IMR-90 (cell line): ENCODE results near the gene ZMYND10. TPM values are rescaled to one million over a fixed set of nuclear protein-coding genes. Genes with fewer than 3 reads are reported as not detected.

Source experiments
- ATAC-seq: fragments of 200-7000 bp; cut with Tn5 transposase; 2 replicates; pipeline ENCODE4 v1.9.1; 2020; ENCODE audit warnings: low read depth, mild to moderate bottlenecking, moderate library complexity
- BruUV-seq: library from RNA; stranded (reverse); fragments of 400-500 nt; replicated peaks from 2 replicates; lab custom pipeline; 2021; lab: Mats Ljungman, UMichigan
- CTCF ChIA-PET: fragments of 300-600 bp; formaldehyde crosslinking; extraction: SDS; loops from one replicate; lab custom pipeline; 2021; ENCODE audit warnings: antibody characterized with exemption; lab: Yijun Ruan, JAX
- POLR2A ChIA-PET: fragments of 300-600 bp; sonication (Branson Sonifier 250); formaldehyde crosslinking; loops from one replicate; lab custom pipeline; 2022; ENCODE audit warnings: antibody characterized with exemption; ENCODE audit not compliant: unreplicated experiment; lab: Charles Lee
- DNase-seq: peaks from one replicate; pipeline ENCODE4 v3.0.0; 2013
- H2AFZ ChIP-seq: replicated peaks from 2 replicates; pipeline ENCODE3; 2013; ENCODE audit warnings: low read length, mild to moderate bottlenecking; ENCODE audit not compliant: poor library complexity
- H2AK5ac ChIP-seq: 2 replicates; pipeline ENCODE4 v1.6.1; 2013; ENCODE audit warnings: low read depth, low read length, inconsistent platforms
- H2AK9ac ChIP-seq: replicated peaks from 2 replicates; pipeline ENCODE3; 2013; ENCODE audit warnings: mild to moderate bottlenecking, low read depth, low read length, moderate library complexity; ENCODE audit not compliant: poor library complexity
- H2BK120ac ChIP-seq: 2 replicates; pipeline ENCODE4 v1.6.1; 2013; ENCODE audit warnings: low read depth, low read length, inconsistent platforms
- H2BK15ac ChIP-seq: 3 replicates; pipeline ENCODE4 v1.6.1; 2013; ENCODE audit warnings: low read depth, low read length, inconsistent platforms
- H2BK20ac ChIP-seq: 2 replicates; pipeline ENCODE4 v1.6.1; 2013; ENCODE audit warnings: low read depth, mild to moderate bottlenecking, inconsistent platforms, low read length, moderate library complexity
- H2BK5ac ChIP-seq: 2 replicates; pipeline ENCODE4 v1.6.1; 2013; ENCODE audit warnings: mild to moderate bottlenecking, low read depth, low read length, inconsistent platforms; ENCODE audit not compliant: poor library complexity, severe bottlenecking
- H3K14ac ChIP-seq: replicated peaks from 2 replicates; pipeline ENCODE4 v1.6.1; 2013; ENCODE audit warnings: low read depth, low read length, inconsistent platforms
- H3K18ac ChIP-seq: 2 replicates; pipeline ENCODE4 v1.6.1; 2013; ENCODE audit warnings: low read depth, low read length, control low read depth
- H3K23ac ChIP-seq: 2 replicates; pipeline ENCODE4 v1.6.1; 2013; ENCODE audit warnings: low read depth, low read length, inconsistent platforms
- H3K27ac ChIP-seq: 2 replicates; pipeline ENCODE4 v1.5.1; 2013; ENCODE audit warnings: mild to moderate bottlenecking, control low read depth, low read length; ENCODE audit not compliant: insufficient read depth
- H3K27me3 ChIP-seq: 2 replicates; pipeline ENCODE4 v1.6.1; 2013; ENCODE audit warnings: low read length; ENCODE audit not compliant: control insufficient read depth, insufficient read depth
- H3K36me3 ChIP-seq: 2 replicates; pipeline ENCODE4 v1.6.1; 2013; ENCODE audit warnings: low read length, mixed read lengths; ENCODE audit not compliant: control insufficient read depth, insufficient read depth
- H3K4ac ChIP-seq: 2 replicates; pipeline ENCODE4 v1.6.1; 2013; ENCODE audit warnings: low read depth, low read length, inconsistent platforms
- H3K4me1 ChIP-seq: 2 replicates; pipeline ENCODE4 v1.6.1; 2013; ENCODE audit warnings: low read length, mixed read lengths; ENCODE audit not compliant: control insufficient read depth, insufficient read depth
- H3K4me2 ChIP-seq: 2 replicates; pipeline ENCODE4 v1.6.1; 2013; ENCODE audit warnings: low read depth, mild to moderate bottlenecking, control low read depth, low read length, moderate library complexity
- H3K4me3 ChIP-seq: 2 replicates; pipeline ENCODE4 v1.5.1; 2013; ENCODE audit warnings: low read depth, mild to moderate bottlenecking, control low read depth, low read length, moderate library complexity; ENCODE audit not compliant: insufficient read depth
- H3K56ac ChIP-seq: 2 replicates; pipeline ENCODE4 v1.6.1; 2013; ENCODE audit warnings: low read length, inconsistent platforms; ENCODE audit not compliant: insufficient read depth; ENCODE audit errors: extremely low read depth
- H3K79me1 ChIP-seq, 2 experiments: 2 replicates each; pipeline ENCODE4 v1.6.1; 2013; ENCODE audit warnings: low read length in 2 of 2, inconsistent platforms in 1 of 2, low read depth in 1 of 2
- H3K9ac ChIP-seq: 2 replicates; pipeline ENCODE4 v1.6.1; 2013; ENCODE audit warnings: low read depth, low read length, control low read depth
- H3K9me1 ChIP-seq: 2 replicates; pipeline ENCODE4 v1.6.1; 2013; ENCODE audit warnings: low read length, inconsistent platforms; ENCODE audit not compliant: insufficient read depth
- H3K9me3 ChIP-seq: 2 replicates; pipeline ENCODE4 v1.6.1; 2013; ENCODE audit warnings: low read length; ENCODE audit not compliant: control insufficient read depth, insufficient read depth
- H4K20me1 ChIP-seq: 2 replicates; pipeline ENCODE4 v1.6.1; 2013; ENCODE audit warnings: low read length, inconsistent platforms; ENCODE audit not compliant: insufficient read depth
- H4K5ac ChIP-seq: 2 replicates; pipeline ENCODE4 v1.6.1; 2013; ENCODE audit warnings: mild to moderate bottlenecking, low read depth, low read length, control low read depth
- H4K8ac ChIP-seq, 2 experiments: 2 replicates each; pipeline ENCODE4 v1.6.1; 2013; ENCODE audit warnings: low read depth in 2 of 2, low read length in 2 of 2, control low read depth in 1 of 2, inconsistent platforms in 1 of 2
- H4K91ac ChIP-seq: 2 replicates; pipeline ENCODE4 v1.6.1; 2013; ENCODE audit warnings: low read depth, low read length, inconsistent platforms; ENCODE audit not compliant: insufficient read depth
- FOS ChIP-seq: fragments of 150-350 bp; IDR thresholded peaks from 2 replicates; pipeline ENCODE4 v1.6.1; 2016; ENCODE audit warnings: low read depth, low read length
- WGBS, 2 experiments: methylation state at CpG; one replicate each; pipeline versions ENCODE4 v1.1.5 to v1.1.7; 2013; ENCODE audit warnings: missing lambda C conversion rate in 2 of 2; ENCODE audit not compliant: insufficient read length in 1 of 2; ENCODE audit errors: extremely low coverage in 2 of 2; 5-methylcytosine and 5-hydroxymethylcytosine counted together
- dilution Hi-C: fragments of 300-500 bp; cut with HindIII; formaldehyde crosslinking; loops from one replicate; pipeline ENCODE4 v1.14.3; 2018; ENCODE audit warnings: low sequenced_read_pairs; ENCODE audit not compliant: unreplicated experiment
- in situ Hi-C: fragments of 300-500 bp; cut with MboI; formaldehyde crosslinking; loops from 3 replicates; pipeline ENCODE4 v1.14.3; 2019; ENCODE audit warnings: low sequenced_read_pairs, inconsistent platforms, mixed read lengths
- intact Hi-C: fragments of 100-400 bp; cut with micrococcal nuclease; formaldehyde crosslinking; loops from 2 replicates; pipeline ENCODE4 v1.10.0; 2022
- polyA plus RNA-seq, 3 experiments: library from polyadenylated mRNA; depleted of rRNA; stranded (reverse); fragments of >200 nt; gene quantifications; 2 replicates each; pipeline ENCODE4 v1.2.3, GENCODE V29; 2012; ENCODE audit warnings: low replicate concordance in 1 of 3
- total RNA-seq: library from RNA; depleted of rRNA; stranded (reverse); fragments of >200 nt; gene quantifications from 2 replicates; pipeline ENCODE4 v1.2.3, GENCODE V29; 2012

Gene ZMYND10
- total and polyA plus RNA-seq, 2 of the 4 experiments (the other 2 are of a cell fraction) = 1.1 to 1.4 TPM

- H2AK5ac ChIP-seq = no peak overlapping the region
- H3K9me3 ChIP-seq = no peaks in the 10 kb centered on the region
- no peak overlapping the region for H4K91ac ChIP-seq
- H2BK20ac ChIP-seq = no peak overlapping the region
- intact Hi-C loops (no loop called here), in situ Hi-C loops (no loop called here), dilution Hi-C loops (no loop called here)
- no peak overlapping the region for H2BK120ac ChIP-seq
- ATAC-seq (no peak), DNase-seq (no peak)
- no peak overlapping the region for H3K4me3 ChIP-seq
- H4K20me1 ChIP-seq = 0 out of 2 replicates have a peak, but pooled peaks cover 18% of the 10 kb centered on the region
- peaks cover 23% of the 10 kb centered on the region for H3K9me1 ChIP-seq
- H3K14ac ChIP-seq = no peak overlapping the region
- WGBS, 2 experiments = 89% methylated on average over 7 of the region's 10 CpGs; no CpG with 5 or more reads in 1 of the 2 experiments
- H3K4ac ChIP-seq = no peak overlapping the region
- H4K5ac ChIP-seq = no peak overlapping the region
- H2AFZ ChIP-seq = no peak overlapping the region
- H2AK9ac ChIP-seq = no peak overlapping the region
- H3K27me3 ChIP-seq = no peaks in the 10 kb centered on the region
- peaks cover 25% of the 10 kb centered on the region for H3K4me1 ChIP-seq
- no peak overlapping the region for H3K4me2 ChIP-seq
- ChIA-PET POLR2A (no interaction called here), CTCF (no interaction called here)
- TF ChIP-seq FOS = no peak
- no peak overlapping the region for H4K8ac ChIP-seq
- no TSS peak for BruUV-seq
- no peak overlapping the region for H3K56ac ChIP-seq
- no peak overlapping the region for H3K9ac ChIP-seq
- H3K36me3 ChIP-seq = peaks cover 38% of the 10 kb centered on the region
- peaks cover 29 to 57% of the 10 kb centered on the region in 2 experiments for H3K79me1 ChIP-seq
- H3K23ac ChIP-seq = no peak overlapping the region
- no peak overlapping the region for H3K18ac ChIP-seq
- no peak overlapping the region for H2BK15ac ChIP-seq
- no peak overlapping the region for H2BK5ac ChIP-seq
- H3K27ac ChIP-seq = no peak overlapping the region
Measured at GRCh38 chr3:50318615-50319014, 26.9 kb downstream of the ZMYND10 start.
